SK-N-SH (cell line): ENCODE measurements around the gene PRKCG.

Source experiments
- CTCF ChIP-seq: fragments of 200-600 bp; sonication (generic); IDR thresholded peaks from 2 replicates; pipeline ENCODE4 v1.6.1; 2017; ENCODE audit warnings: antibody characterized with exemption, mild to moderate bottlenecking, moderate library complexity
- ELF1 ChIP-seq: IDR thresholded peaks from 2 replicates; pipeline ENCODE4 v1.4.0; 2012
- FOSL2 ChIP-seq: IDR thresholded peaks from 2 replicates; pipeline ENCODE4 v1.4.0; 2012; ENCODE audit warnings: low read depth, mild to moderate bottlenecking, moderate library complexity, borderline replicate concordance
- MXI1 ChIP-seq: IDR thresholded peaks from 2 replicates; pipeline ENCODE4 v1.6.1; 2012; ENCODE audit warnings: mild to moderate bottlenecking, low read depth, low read length, improper control_type of control experiment
- POLR2AphosphoS5 ChIP-seq: IDR thresholded peaks from 2 replicates; pipeline ENCODE4 v1.6.1; 2012; ENCODE audit warnings: low read depth, low read length

GRCh38 chr19:53874606-53874990, 7.4 kb upstream of the PRKCG start:
- no peak for TF ChIP-seq POLR2AphosphoS5
- TF ChIP-seq CTCF: no peak
- no peak for TF ChIP-seq ELF1
- no peak for TF ChIP-seq MXI1
- TF ChIP-seq FOSL2: no peak
